Measurements from ENCODE around the gene FAM98C. TPM values are rescaled to one million over a fixed set of nuclear protein-coding genes. Genes with fewer than 3 reads are reported as not detected.
A peak's percentile ranks its signal among the peaks of the same experiment; 100 is the strongest.

FAM98C gene
- polyA plus RNA-seq, 1 donor = 26.9 TPM

- no CpG with 5 or more reads among the region's 36 CpGs for WGBS (ENCODE audit: insufficient coverage, low lambda C conversion rate)
- H3K36me3 ChIP-seq (ENCODE audit: control insufficient read depth, insufficient read depth, low read length) = peaks cover 22% of the 10 kb centered on the region
- DNase-seq = no peak
- H3K9me3 ChIP-seq (ENCODE audit: control insufficient read depth, low read depth, low read length) = peaks cover 18% of the 10 kb centered on the region
- H3K4me1 ChIP-seq (ENCODE audit: control insufficient read depth, insufficient read depth, low read length) = peaks cover 32% of the 10 kb centered on the region
- H3K27ac ChIP-seq (ENCODE audit: low read length) = peak overlapping the region; percentile 85
- peaks cover 65% of the 10 kb centered on the region for H3K27me3 ChIP-seq (ENCODE audit: control insufficient read depth, insufficient read depth, low read length)
- peak overlapping the region; percentile 53 for H3K4me3 ChIP-seq (ENCODE audit: low read length)
Measured at GRCh38 chr19:38386971-38387549, 15.8 kb upstream of the FAM98C start.

- Histone ChIP-seq H3K27me3 (ENCODE audit: control insufficient read depth, insufficient read depth, low read length) (peaks cover 65% of the 10 kb centered on the region), H3K27ac (ENCODE audit: low read length) (peak within 1 kb of the TSS; percentile 85), H3K36me3 (ENCODE audit: control insufficient read depth, insufficient read depth, low read length) (peaks cover 17% of the 10 kb centered on the region), H3K4me3 (ENCODE audit: low read length) (peak within 1 kb of the TSS; percentile 53), H3K4me1 (ENCODE audit: control insufficient read depth, insufficient read depth, low read length) (peaks cover 39% of the 10 kb centered on the region), H3K9me3 (ENCODE audit: control insufficient read depth, low read depth, low read length) (peaks cover 18% of the 10 kb centered on the region)
- 0% methylated on average over 1 of the region's 51 CpGs for WGBS (ENCODE audit: insufficient coverage, low lambda C conversion rate)
- DNase-seq = peak; percentile 87 to 94
Measured at GRCh38 chr19:38387550-38388348, 15.1 kb upstream of the FAM98C start, which contains the start of gene GGN. TSS of gene GGN (minus strand) at chr19:38388034. CDS start at chr19:38387261, 773 bp downstream.

- peak within 1 kb of the TSS; percentile 85 for H3K27ac ChIP-seq (ENCODE audit: low read length)
- no peak for DNase-seq
- peaks cover 46% of the 10 kb centered on the region for H3K4me1 ChIP-seq (ENCODE audit: control insufficient read depth, insufficient read depth, low read length)
- H3K9me3 ChIP-seq (ENCODE audit: control insufficient read depth, low read depth, low read length) = peaks cover 18% of the 10 kb centered on the region
- no CpG with 5 or more reads among the region's 46 CpGs for WGBS (ENCODE audit: insufficient coverage, low lambda C conversion rate)
- peaks cover 65% of the 10 kb centered on the region for H3K27me3 ChIP-seq (ENCODE audit: control insufficient read depth, insufficient read depth, low read length)
- peak within 1 kb of the TSS; percentile 53 for H3K4me3 ChIP-seq (ENCODE audit: low read length)
- peaks cover 9% of the 10 kb centered on the region for H3K36me3 ChIP-seq (ENCODE audit: control insufficient read depth, insufficient read depth, low read length)
Measured at GRCh38 chr19:38388349-38389100, 14.4 kb upstream of the FAM98C start, which contains the start of gene SPRED3. TSS of gene SPRED3 (plus strand) at chr19:38388697. CDS start at chr19:38390303, 1,606 bp downstream.

- peaks cover 46% of the 10 kb centered on the region for H3K4me1 ChIP-seq (ENCODE audit: control insufficient read depth, insufficient read depth, low read length)
- peaks cover 69% of the 10 kb centered on the region for H3K27me3 ChIP-seq (ENCODE audit: control insufficient read depth, insufficient read depth, low read length)
- H3K9me3 ChIP-seq (ENCODE audit: control insufficient read depth, low read depth, low read length) = peaks cover 18% of the 10 kb centered on the region
- no peak for DNase-seq
- no CpG with 5 or more reads among the region's 28 CpGs for WGBS (ENCODE audit: insufficient coverage, low lambda C conversion rate)
- H3K36me3 ChIP-seq (ENCODE audit: control insufficient read depth, insufficient read depth, low read length) = peaks cover 1% of the 10 kb centered on the region
- H3K4me3 ChIP-seq (ENCODE audit: low read length) = peak overlapping the region; percentile 42
- peak overlapping the region; percentile 16 for H3K27ac ChIP-seq (ENCODE audit: low read length)
Measured at GRCh38 chr19:38389101-38389925, 13.6 kb upstream of the FAM98C start.

GRCh38 chr19:38389957-38390924 lies 12.7 kb upstream of the FAM98C start:
- Histone ChIP-seq H3K4me1 (ENCODE audit: control insufficient read depth, insufficient read depth, low read length) (peaks cover 52% of the 10 kb centered on the region), H3K9me3 (ENCODE audit: control insufficient read depth, low read depth, low read length) (peaks cover 18% of the 10 kb centered on the region), H3K36me3 (ENCODE audit: control insufficient read depth, insufficient read depth, low read length) (no peaks in the 10 kb centered on the region), H3K27ac (ENCODE audit: low read length) (no peak overlapping the region), H3K27me3 (ENCODE audit: control insufficient read depth, insufficient read depth, low read length) (peaks cover 72% of the 10 kb centered on the region), H3K4me3 (ENCODE audit: low read length) (no peak overlapping the region)
- DNase-seq = no peak
- WGBS (ENCODE audit: insufficient coverage, low lambda C conversion rate) = no CpG with 5 or more reads among the region's 22 CpGs

- Histone ChIP-seq H3K4me1 (ENCODE audit: control insufficient read depth, insufficient read depth, low read length) (peaks cover 40% of the 10 kb centered on the region), H3K9me3 (ENCODE audit: control insufficient read depth, low read depth, low read length) (peaks cover 7% of the 10 kb centered on the region), H3K27me3 (ENCODE audit: control insufficient read depth, insufficient read depth, low read length) (peaks cover 64% of the 10 kb centered on the region), H3K4me3 (ENCODE audit: low read length) (no peak overlapping the region), H3K27ac (ENCODE audit: low read length) (no peak overlapping the region), H3K36me3 (ENCODE audit: control insufficient read depth, insufficient read depth, low read length) (no peaks in the 10 kb centered on the region)
- no CpG with 5 or more reads among the region's 8 CpGs for WGBS (ENCODE audit: insufficient coverage, low lambda C conversion rate)
- DNase-seq = no peak
Measured at GRCh38 chr19:38391911-38392464, 10.9 kb upstream of the FAM98C start.

GRCh38 chr19:38392707-38393308 lies 10.1 kb upstream of the FAM98C start:
- Histone ChIP-seq H3K4me3 (ENCODE audit: low read length) (no peak overlapping the region), H3K36me3 (ENCODE audit: control insufficient read depth, insufficient read depth, low read length) (no peaks in the 10 kb centered on the region), H3K27me3 (ENCODE audit: control insufficient read depth, insufficient read depth, low read length) (peaks cover 64% of the 10 kb centered on the region), H3K9me3 (ENCODE audit: control insufficient read depth, low read depth, low read length) (peaks cover 3% of the 10 kb centered on the region), H3K4me1 (ENCODE audit: control insufficient read depth, insufficient read depth, low read length) (peaks cover 32% of the 10 kb centered on the region), H3K27ac (ENCODE audit: low read length) (peak overlapping the region; percentile 46)
- no CpG with 5 or more reads among the region's 6 CpGs for WGBS (ENCODE audit: insufficient coverage, low lambda C conversion rate)
- DNase-seq = peak; percentile 87 to 91

GRCh38 chr19:38394488-38394887 lies 8.4 kb upstream of the FAM98C start:
- peak overlapping the region; percentile 41 for H3K27ac ChIP-seq (ENCODE audit: low read length)
- peak overlapping the region; percentile 25 for H3K4me3 ChIP-seq (ENCODE audit: low read length)
- H3K4me1 ChIP-seq (ENCODE audit: control insufficient read depth, insufficient read depth, low read length) = peaks cover 21% of the 10 kb centered on the region
- peaks cover 60% of the 10 kb centered on the region for H3K27me3 ChIP-seq (ENCODE audit: control insufficient read depth, insufficient read depth, low read length)
- WGBS (ENCODE audit: insufficient coverage, low lambda C conversion rate) = no CpG with 5 or more reads among the region's 30 CpGs
- DNase-seq = peak; percentile 83 to 91
- H3K9me3 ChIP-seq (ENCODE audit: control insufficient read depth, low read depth, low read length) = peaks cover 3% of the 10 kb centered on the region
- no peaks in the 10 kb centered on the region for H3K36me3 ChIP-seq (ENCODE audit: control insufficient read depth, insufficient read depth, low read length)
